ENCODE measurements around the gene KIFAP3.

Gene KIFAP3

GRCh38 chr1:169914531-169914930 lies 160.0 kb downstream of the KIFAP3 start:
- Histone ChIP-seq H3K36me3 (ENCODE audit: control insufficient read depth in 1 of 2, insufficient read depth in 2 of 2, low read depth in 1 of 2, low read length in 2 of 2) (peaks cover 0 to 7% of the 10 kb centered on the region in 2 experiments), H4K8ac (ENCODE audit: low read length) (no peak overlapping the region), H4K91ac (ENCODE audit: low read length) (no peak overlapping the region), H3K18ac (ENCODE audit: low read depth in 1 of 2, low read length in 2 of 2) (no peak overlapping the region), H3K9ac (ENCODE audit: low read length) (peak overlapping the region; percentile 29), H3K27ac (ENCODE audit: low read length, poor library complexity, severe bottlenecking) (no peak overlapping the region), H3K4ac (ENCODE audit: low read depth in 1 of 2, low read length in 2 of 2) (no peak overlapping the region), H2AK5ac (ENCODE audit: low read length, severe bottlenecking) (no peak overlapping the region), H3K27me3 (ENCODE audit: control insufficient read depth in 1 of 2, insufficient read depth in 1 of 2, low read length in 2 of 2) (no peaks in the 10 kb centered on the region), H3K4me3 (ENCODE audit: insufficient read depth in 1 of 2, low read depth in 1 of 2, low read length in 2 of 2) (peak overlapping the region in 1 of 2 experiments; percentile 63), H3K4me2 (ENCODE audit: low read length, poor library complexity, severe bottlenecking) (no peak overlapping the region), H2BK5ac (ENCODE audit: low read depth, low read length, poor library complexity, severe bottlenecking) (no peak overlapping the region), H3K14ac (ENCODE audit: low read length in 2 of 2) (no peak overlapping the region), H2BK120ac (ENCODE audit: low read depth, low read length) (no peak overlapping the region), H3K9me3 (ENCODE audit: control insufficient read depth, low read length) (no peaks in the 10 kb centered on the region), H3K4me1 (ENCODE audit: control insufficient read depth, insufficient read depth, low read depth, low read length) (no peaks in the 10 kb centered on the region), H3K23ac (ENCODE audit: low read length in 2 of 2) (no peak overlapping the region), H2BK15ac (ENCODE audit: low read depth, poor library complexity, severe bottlenecking) (no peak overlapping the region), H2AFZ (ENCODE audit: low read depth, low read length) (no peak overlapping the region), H2BK12ac (ENCODE audit: low read length in 2 of 2) (no peak overlapping the region), H3K79me1 (replicated peaks; ENCODE audit: low read length, poor library complexity, severe bottlenecking) (no peaks in the 10 kb centered on the region)
- DNase-seq = no peak
- 91% methylated on average over 2 of the region's 3 CpGs for WGBS

- Histone ChIP-seq H2AFZ (ENCODE audit: low read depth, low read length) (no peak overlapping the region), H4K91ac (ENCODE audit: low read length) (no peak overlapping the region), H2BK15ac (ENCODE audit: low read depth, poor library complexity, severe bottlenecking) (no peak overlapping the region), H3K23ac (ENCODE audit: low read length in 2 of 2) (no peak overlapping the region), H3K27me3 (ENCODE audit: control insufficient read depth in 1 of 2, insufficient read depth in 1 of 2, low read length in 2 of 2) (no peaks in the 10 kb centered on the region), H3K4me1 (ENCODE audit: control insufficient read depth, insufficient read depth, low read depth, low read length) (no peaks in the 10 kb centered on the region), H3K36me3 (ENCODE audit: control insufficient read depth in 1 of 2, insufficient read depth in 2 of 2, low read depth in 1 of 2, low read length in 2 of 2) (no peaks in the 10 kb centered on the region), H3K27ac (ENCODE audit: low read length, poor library complexity, severe bottlenecking) (no peak overlapping the region), H3K79me1 (replicated peaks; ENCODE audit: low read length, poor library complexity, severe bottlenecking) (no peaks in the 10 kb centered on the region), H3K14ac (ENCODE audit: low read length in 2 of 2) (no peak overlapping the region), H3K18ac (ENCODE audit: low read depth in 1 of 2, low read length in 2 of 2) (no peak overlapping the region), H2BK5ac (ENCODE audit: low read depth, low read length, poor library complexity, severe bottlenecking) (no peak overlapping the region), H2BK12ac (ENCODE audit: low read length in 2 of 2) (no peak overlapping the region), H3K4ac (ENCODE audit: low read depth in 1 of 2, low read length in 2 of 2) (no peak overlapping the region), H3K4me2 (ENCODE audit: low read length, poor library complexity, severe bottlenecking) (no peak overlapping the region), H4K8ac (ENCODE audit: low read length) (no peak overlapping the region), H3K4me3 (ENCODE audit: insufficient read depth in 1 of 2, low read depth in 1 of 2, low read length in 2 of 2) (no peak overlapping the region), H3K9me3 (ENCODE audit: control insufficient read depth, low read length) (no peaks in the 10 kb centered on the region), H2AK5ac (ENCODE audit: low read length, severe bottlenecking) (no peak overlapping the region), H3K9ac (ENCODE audit: low read length) (no peak overlapping the region), H2BK120ac (ENCODE audit: low read depth, low read length) (no peak overlapping the region)
- WGBS = 95% methylated on average over 13 of the region's 16 CpGs
- DNase-seq = no peak
Measured at GRCh38 chr1:169909499-169909898, 165.0 kb downstream of the KIFAP3 start.

DNA sequence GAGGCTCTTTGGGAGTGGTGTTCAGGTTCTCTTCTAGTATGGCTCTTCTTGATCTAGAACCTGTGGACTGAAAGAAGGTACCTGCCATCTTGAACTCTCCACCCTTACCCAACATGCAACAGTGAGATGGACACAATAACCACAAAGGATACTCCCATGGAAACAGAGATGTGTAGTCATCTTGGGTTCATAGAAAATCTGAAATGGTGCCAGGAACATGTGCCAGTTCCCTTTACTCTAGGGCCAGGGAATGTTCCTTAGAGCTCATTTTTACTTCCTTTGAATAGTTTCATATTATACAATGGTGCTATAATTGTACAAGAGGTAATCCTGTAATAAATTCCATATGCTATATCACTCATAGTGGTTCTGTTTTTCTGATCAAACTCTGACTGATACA lies 167.6 kb downstream of the KIFAP3 start:
- Histone ChIP-seq H4K91ac (ENCODE audit: low read length) (no peak overlapping the region), H3K27ac (ENCODE audit: low read length, poor library complexity, severe bottlenecking) (no peak overlapping the region), H2BK12ac (ENCODE audit: low read length in 2 of 2) (no peak overlapping the region), H3K4me1 (ENCODE audit: control insufficient read depth, insufficient read depth, low read depth, low read length) (no peaks in the 10 kb centered on the region), H3K36me3 (ENCODE audit: control insufficient read depth in 1 of 2, insufficient read depth in 2 of 2, low read depth in 1 of 2, low read length in 2 of 2) (no peaks in the 10 kb centered on the region), H2AFZ (ENCODE audit: low read depth, low read length) (no peak overlapping the region), H3K14ac (ENCODE audit: low read length in 2 of 2) (no peak overlapping the region), H2BK5ac (ENCODE audit: low read depth, low read length, poor library complexity, severe bottlenecking) (no peak overlapping the region), H2BK120ac (ENCODE audit: low read depth, low read length) (no peak overlapping the region), H3K27me3 (ENCODE audit: control insufficient read depth in 1 of 2, insufficient read depth in 1 of 2, low read length in 2 of 2) (no peaks in the 10 kb centered on the region), H2AK5ac (ENCODE audit: low read length, severe bottlenecking) (no peak overlapping the region), H3K4me2 (ENCODE audit: low read length, poor library complexity, severe bottlenecking) (no peak overlapping the region), H3K9ac (ENCODE audit: low read length) (no peak overlapping the region), H3K23ac (ENCODE audit: low read length in 2 of 2) (no peak overlapping the region), H4K8ac (ENCODE audit: low read length) (no peak overlapping the region), H3K4ac (ENCODE audit: low read depth in 1 of 2, low read length in 2 of 2) (no peak overlapping the region), H3K18ac (ENCODE audit: low read depth in 1 of 2, low read length in 2 of 2) (no peak overlapping the region), H2BK15ac (ENCODE audit: low read depth, poor library complexity, severe bottlenecking) (no peak overlapping the region), H3K9me3 (ENCODE audit: control insufficient read depth, low read length) (no peaks in the 10 kb centered on the region), H3K4me3 (ENCODE audit: insufficient read depth in 1 of 2, low read depth in 1 of 2, low read length in 2 of 2) (no peak overlapping the region), H3K79me1 (replicated peaks; ENCODE audit: low read length, poor library complexity, severe bottlenecking) (no peaks in the 10 kb centered on the region)
- DNase-seq = no peak

DNA sequence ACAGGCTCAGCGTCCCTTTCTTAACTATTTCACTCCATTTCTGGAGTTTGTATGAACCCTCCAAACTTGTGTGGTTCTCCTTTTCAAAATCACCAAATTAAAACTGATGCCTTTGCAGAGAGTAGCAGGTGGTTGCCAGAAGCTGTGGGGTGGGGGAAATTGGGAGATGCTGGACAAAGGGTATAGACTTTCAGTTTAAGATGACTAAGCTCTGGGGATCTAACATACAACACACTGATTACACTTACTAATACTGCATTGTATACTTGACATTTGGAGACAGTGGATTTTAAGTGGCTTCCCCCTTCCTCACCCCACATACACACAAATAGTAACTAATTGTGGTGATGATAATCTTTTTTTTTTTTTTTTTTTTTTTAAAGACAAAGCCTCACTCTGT lies 169.7 kb downstream of the KIFAP3 start:
- Histone ChIP-seq H4K8ac (ENCODE audit: low read length) (no peak overlapping the region), H2AK5ac (ENCODE audit: low read length, severe bottlenecking) (no peak overlapping the region), H3K27me3 (ENCODE audit: control insufficient read depth in 1 of 2, insufficient read depth in 1 of 2, low read length in 2 of 2) (no peaks in the 10 kb centered on the region), H3K79me1 (replicated peaks; ENCODE audit: low read length, poor library complexity, severe bottlenecking) (no peaks in the 10 kb centered on the region), H3K27ac (ENCODE audit: low read length, poor library complexity, severe bottlenecking) (no peak overlapping the region), H3K36me3 (ENCODE audit: control insufficient read depth in 1 of 2, insufficient read depth in 2 of 2, low read depth in 1 of 2, low read length in 2 of 2) (no peaks in the 10 kb centered on the region), H3K9me3 (ENCODE audit: control insufficient read depth, low read length) (no peaks in the 10 kb centered on the region), H4K91ac (ENCODE audit: low read length) (no peak overlapping the region), H3K4me1 (ENCODE audit: control insufficient read depth, insufficient read depth, low read depth, low read length) (no peaks in the 10 kb centered on the region), H2BK12ac (ENCODE audit: low read length in 2 of 2) (no peak overlapping the region), H3K4ac (ENCODE audit: low read depth in 1 of 2, low read length in 2 of 2) (no peak overlapping the region), H3K18ac (ENCODE audit: low read depth in 1 of 2, low read length in 2 of 2) (no peak overlapping the region), H3K4me2 (ENCODE audit: low read length, poor library complexity, severe bottlenecking) (no peak overlapping the region), H3K9ac (ENCODE audit: low read length) (no peak overlapping the region), H2BK120ac (ENCODE audit: low read depth, low read length) (no peak overlapping the region), H3K14ac (ENCODE audit: low read length in 2 of 2) (no peak overlapping the region), H3K23ac (ENCODE audit: low read length in 2 of 2) (no peak overlapping the region), H2BK15ac (ENCODE audit: low read depth, poor library complexity, severe bottlenecking) (no peak overlapping the region), H3K4me3 (ENCODE audit: insufficient read depth in 1 of 2, low read depth in 1 of 2, low read length in 2 of 2) (no peak overlapping the region), H2BK5ac (ENCODE audit: low read depth, low read length, poor library complexity, severe bottlenecking) (no peak overlapping the region), H2AFZ (ENCODE audit: low read depth, low read length) (no peak overlapping the region)
- DNase-seq = no peak
- WGBS = 92% methylated on average over 1 of the region's 1 CpG

Data from mesenchymal stem cell (in vitro differentiated cells and primary cell).